Gastroesophageal sphincter (tissue), 4 donors: ENCODE measurements around the gene ADAMTS17. TPM values are rescaled to one million over a fixed set of nuclear protein-coding genes. Genes with fewer than 3 reads are reported as not detected.

ENCODE experiments used
- ATAC-seq: fragments of 150-250 bp; one replicate; pipeline ENCODE4 v1.9.1; 2016; ENCODE audit warnings: mild to moderate bottlenecking, moderate library complexity
- H3K27ac ChIP-seq, 4 donors: fragments of 200-600 bp; sonication (generic) in 3 of 4; 1 replicate in 3 of 4; 2 replicates in 1 of 4; pipeline ENCODE4 v1.5.1; 2016 to 2019
- H3K27me3 ChIP-seq: fragments of 200-600 bp; sonication (generic); one replicate; pipeline ENCODE4 v1.5.1; 2019
- H3K36me3 ChIP-seq, 2 donors: fragments of 200-600 bp; sonication (generic); one replicate each; pipeline ENCODE4 v1.5.1; 2019; ENCODE audit warnings: control low read depth in 1 of 2
- H3K4me1 ChIP-seq, 3 donors: fragments of 200-600 bp; sonication (generic); 1 replicate in 2 of 3; 2 replicates in 1 of 3; pipeline ENCODE4 v1.5.1; 2016 to 2019; ENCODE audit warnings: control low read depth in 2 of 3
- H3K4me3 ChIP-seq, 2 donors: fragments of 200-600 bp; sonication (generic); one replicate each; pipeline ENCODE4 v1.5.1; 2019; ENCODE audit warnings: mild to moderate bottlenecking in 1 of 2, moderate library complexity in 1 of 2
- H3K9me3 ChIP-seq, 3 donors: fragments of 200-600 bp; sonication (generic); one replicate each; pipeline ENCODE4 v1.5.1; 2017 to 2019; ENCODE audit warnings: control low read depth in 2 of 3
- CTCF ChIP-seq, 4 experiments: fragments of 200-600 bp in 2 of 4; fragments of 450-650 bp in 2 of 4; sonication (generic) in 1 of 4; IDR thresholded peaks; one replicate each; pipeline ENCODE4 v1.5.1; 2017 to 2019; ENCODE audit warnings: antibody characterized with exemption in 4 of 4, mild to moderate bottlenecking in 2 of 4, moderate library complexity in 2 of 4
- EP300 ChIP-seq: sonication (generic); formaldehyde crosslinking; IDR thresholded peaks from one replicate; pipeline ENCODE4 v1.6.1; 2017; ENCODE audit warnings: antibody characterized with exemption, mild to moderate bottlenecking
- POLR2A ChIP-seq, 2 donors: fragments of 450-650 bp; IDR thresholded peaks; one replicate each; pipeline ENCODE4 v1.6.1; 2017; ENCODE audit warnings: antibody characterized with exemption in 2 of 2, mild to moderate bottlenecking in 2 of 2, moderate library complexity in 1 of 2
- POLR2AphosphoS5 ChIP-seq: sonication (generic); formaldehyde crosslinking; IDR thresholded peaks from one replicate; pipeline ENCODE4 v1.6.1; 2017; ENCODE audit warnings: antibody characterized with exemption
- WGBS, 2 donors: methylation state at CpG; one replicate each; pipeline ENCODE4 v1.1.5; 2018; ENCODE audit warnings: low coverage in 1 of 2; 5-methylcytosine and 5-hydroxymethylcytosine counted together
- total RNA-seq, 4 donors: library from RNA; depleted of rRNA; stranded (reverse); fragments of >200 nt; gene quantifications; one replicate each; pipeline ENCODE4 v1.1.0, GENCODE V29; 2016

The ADAMTS17 gene
- total RNA-seq, 4 donors from 2014 or later = 4.9 to 14.0 (median 11.3) TPM

DNA sequence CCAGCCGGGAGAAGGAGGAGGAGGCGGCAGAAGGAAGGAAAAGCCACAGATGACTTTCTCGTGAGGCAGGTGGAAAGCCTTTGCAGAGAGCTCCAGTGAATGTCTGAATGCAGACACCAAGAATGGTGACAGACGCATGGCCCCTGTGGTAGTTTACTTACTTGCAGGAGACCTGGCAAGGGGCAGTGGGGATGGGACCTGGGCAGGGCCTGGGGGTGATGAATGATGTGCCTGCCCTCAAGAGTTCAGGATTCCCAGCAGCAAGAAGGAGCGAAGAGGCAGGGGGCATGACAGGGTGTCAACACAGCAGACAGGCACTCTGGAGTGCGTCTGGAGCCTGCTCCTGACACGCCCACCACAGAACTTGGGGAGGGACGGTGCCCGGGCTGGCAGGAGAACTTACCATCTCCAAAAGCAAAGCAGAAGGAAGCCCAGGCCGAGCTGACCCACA lies 348.1 kb downstream of the ADAMTS17 start:
- H3K4me3 ChIP-seq = no peak overlapping the region
- H3K4me1 ChIP-seq = no peaks in the 10 kb centered on the region
- no peak for ATAC-seq
- H3K27me3 ChIP-seq = no peaks in the 10 kb centered on the region
- TF ChIP-seq POLR2AphosphoS5 (no peak), POLR2A (IDR thresholded peaks at IDR 0.05) (no peak), CTCF (IDR thresholded peaks at IDR 0.05) (no peak), EP300 (no peak)
- 82 to 87% methylated on average over 5 to 9 of the region's 10 CpGs for WGBS, 2 donors
- no peaks in the 10 kb centered on the region for H3K9me3 ChIP-seq
- peaks cover 0 to 30% of the 10 kb centered on the region in 2 donors for H3K36me3 ChIP-seq
- no peak overlapping the region for H3K27ac ChIP-seq

GRCh38 chr15:99993262-99993661 lies 348.5 kb downstream of the ADAMTS17 start:
- no peaks in the 10 kb centered on the region for H3K27me3 ChIP-seq
- H3K27ac ChIP-seq = no peak overlapping the region
- 87 to 100% methylated on average over 1 to 3 of the region's 8 CpGs for WGBS, 2 donors
- TF ChIP-seq EP300 = no peak
- no peak for TF ChIP-seq POLR2A (IDR thresholded peaks at IDR 0.05)
- TF ChIP-seq POLR2AphosphoS5 = no peak
- TF ChIP-seq CTCF (IDR thresholded peaks at IDR 0.05) = no peak
- H3K4me1 ChIP-seq = no peaks in the 10 kb centered on the region
- no peaks in the 10 kb centered on the region for H3K9me3 ChIP-seq
- no peak for ATAC-seq
- H3K4me3 ChIP-seq = no peak overlapping the region
- H3K36me3 ChIP-seq = peaks cover 0 to 30% of the 10 kb centered on the region in 2 donors

- Histone ChIP-seq H3K4me1 (no peaks in the 10 kb centered on the region), H3K9me3 (no peaks in the 10 kb centered on the region), H3K27me3 (no peaks in the 10 kb centered on the region), H3K4me3 (no peak overlapping the region), H3K27ac (no peak overlapping the region), H3K36me3 (peaks cover 0 to 30% of the 10 kb centered on the region in 2 donors)
- 92% methylated on average over 18 of the region's 29 CpGs; no CpG with 5 or more reads in 1 of the 2 donors for WGBS, 2 donors
- TF ChIP-seq CTCF (IDR thresholded peaks at IDR 0.05) = no peak
- TF ChIP-seq POLR2AphosphoS5 = no peak
- TF ChIP-seq POLR2A (IDR thresholded peaks at IDR 0.05) = no peak
- no peak for TF ChIP-seq EP300
- no peak for ATAC-seq
These were observed 349.1 kb downstream of the ADAMTS17 start for GRCh38 chr15:99992611-99993231.

DNA sequence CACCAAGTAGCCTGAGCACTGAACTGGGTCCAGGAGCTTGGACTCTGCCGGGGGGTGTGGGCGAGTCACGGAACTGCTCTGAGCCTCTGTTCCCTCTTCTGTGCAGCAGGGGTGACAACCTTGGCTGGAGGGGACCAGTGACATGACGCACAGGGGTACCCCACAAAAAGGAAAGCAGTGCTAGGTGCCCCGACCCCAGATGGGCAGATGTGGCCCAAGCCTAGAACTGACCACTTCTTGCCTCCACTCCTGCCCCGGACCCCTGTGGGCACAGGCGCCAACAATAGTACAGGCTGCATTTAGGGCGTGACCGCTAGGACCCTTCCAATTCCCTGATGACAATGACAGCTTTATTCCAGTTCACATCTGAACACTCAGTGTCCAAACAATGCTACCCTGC lies 352.7 kb downstream of the ADAMTS17 start:
- TF ChIP-seq POLR2A (IDR thresholded peaks at IDR 0.05) (no peak), EP300 (no peak), POLR2AphosphoS5 (no peak), CTCF (IDR thresholded peaks at IDR 0.05) (no peak)
- H3K27me3 ChIP-seq = no peaks in the 10 kb centered on the region
- no peaks in the 10 kb centered on the region for H3K4me1 ChIP-seq
- no peak for ATAC-seq
- H3K36me3 ChIP-seq = peaks cover 0 to 25% of the 10 kb centered on the region in 2 donors
- no peak overlapping the region for H3K4me3 ChIP-seq
- WGBS, 2 donors = 95 to 100% methylated on average over 2 to 4 of the region's 9 CpGs
- H3K27ac ChIP-seq = no peak overlapping the region
- no peaks in the 10 kb centered on the region for H3K9me3 ChIP-seq

- no peak for ATAC-seq
- Histone ChIP-seq H3K36me3 (peaks cover 0 to 13% of the 10 kb centered on the region in 2 donors), H3K9me3 (no peaks in the 10 kb centered on the region), H3K4me1 (peaks cover 0 to 10% (median 0%) of the 10 kb centered on the region in 3 donors), H3K4me3 (no peak overlapping the region), H3K27ac (no peak overlapping the region), H3K27me3 (no peaks in the 10 kb centered on the region)
- TF ChIP-seq POLR2AphosphoS5 (no peak), EP300 (no peak), CTCF (IDR thresholded peaks at IDR 0.05) (no peak)
- WGBS, 2 donors = 100% methylated on average over 1 of the region's 3 CpGs; no CpG with 5 or more reads in 1 of the 2 donors
These were observed 354.1 kb downstream of the ADAMTS17 start for GRCh38 chr15:99987701-99988100.
